ENCODE data around the gene RUNX2.

RUNX2 gene

GRCh38 chr6:45595010-45595851, 267.1 kb downstream of the RUNX2 start:
- no peak for DNase-seq

- no peak for DNase-seq
Observed at GRCh38 chr6:45597424-45597823, 269.3 kb downstream of the RUNX2 start.

GRCh38 chr6:45599053-45599452, 270.9 kb downstream of the RUNX2 start:
- DNase-seq = no peak

GRCh38 chr6:45605971-45606370, 277.8 kb downstream of the RUNX2 start:
- no peak for DNase-seq

GRCh38 chr6:45606831-45607400, 278.8 kb downstream of the RUNX2 start:
- DNase-seq = no peak

GRCh38 chr6:45607798-45608197, 279.7 kb downstream of the RUNX2 start:
- DNase-seq = no peak

- no peak for DNase-seq
Observed at GRCh38 chr6:45608252-45608913, 280.3 kb downstream of the RUNX2 start.

GRCh38 chr6:45609141-45609638, 281.1 kb downstream of the RUNX2 start:
- DNase-seq = no peak

GRCh38 chr6:45610374-45610773, 282.2 kb downstream of the RUNX2 start:
- no peak for DNase-seq

- peak; percentile 11 to 37 for DNase-seq
Observed at GRCh38 chr6:45610832-45611231, 282.7 kb downstream of the RUNX2 start.

GRCh38 chr6:45611491-45611890, 283.4 kb downstream of the RUNX2 start:
- DNase-seq = no peak

GRCh38 chr6:45613656-45614055, 285.5 kb downstream of the RUNX2 start:
- DNase-seq = no peak

GRCh38 chr6:45614488-45615285, 286.6 kb downstream of the RUNX2 start:
- DNase-seq = peak; percentile 3 to 13

- no peak for DNase-seq
Observed at GRCh38 chr6:45616209-45616608, 288.1 kb downstream of the RUNX2 start.

- DNase-seq = no peak
Observed at GRCh38 chr6:45617441-45617840, 289.3 kb downstream of the RUNX2 start.

- no peak for DNase-seq
Observed at GRCh38 chr6:45618259-45618658, 290.1 kb downstream of the RUNX2 start.

- DNase-seq = no peak
Observed at GRCh38 chr6:45619211-45619760, 291.2 kb downstream of the RUNX2 start.

GRCh38 chr6:45619994-45620471, 291.9 kb downstream of the RUNX2 start:
- DNase-seq = no peak

GRCh38 chr6:45624228-45624627, 296.1 kb downstream of the RUNX2 start:
- DNase-seq = no peak

- no peak for DNase-seq
Observed at GRCh38 chr6:45625191-45625664, 297.1 kb downstream of the RUNX2 start.

- no peak for DNase-seq
Observed at GRCh38 chr6:45626087-45626891, 298.2 kb downstream of the RUNX2 start.

Data from Kasumi-1 (cell line).